Measurements from ENCODE around the gene RPL28. TPM values are rescaled to one million over a fixed set of nuclear protein-coding genes. Genes with fewer than 3 reads are reported as not detected.

Gene RPL28
- total and polyA plus RNA-seq, 2 of the 4 experiments (the other 2 are of a cell fraction), result 386 to 1,693 TPM

DNA sequence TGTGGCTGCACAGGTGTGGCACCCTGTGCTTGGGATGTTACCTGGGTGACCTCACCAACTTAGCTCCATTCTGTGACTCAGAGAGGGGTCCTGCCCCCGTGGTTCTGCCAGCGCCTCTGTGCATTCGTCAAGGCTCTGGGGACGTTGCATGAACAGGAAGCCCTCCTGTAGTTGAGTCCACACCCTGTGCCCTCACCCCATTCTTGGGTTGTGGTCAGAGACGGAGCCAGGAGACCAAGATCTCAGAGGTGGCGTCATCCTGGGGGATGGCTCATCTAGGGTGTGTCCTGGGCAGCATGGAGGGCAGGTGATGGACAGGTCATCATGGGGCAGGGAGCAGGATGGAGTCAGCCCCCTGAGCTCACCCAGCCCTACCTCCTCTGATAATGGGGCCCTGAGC lies 33.7 kb upstream of the RPL28 start:
- Histone ChIP-seq H3K27ac (ENCODE audit: insufficient read depth, low read length) (no peak overlapping the region), H4K91ac (ENCODE audit: insufficient read depth, low read depth, low read length) (no peak overlapping the region), H2AK5ac (ENCODE audit: low read depth, low read length) (no peak overlapping the region), H3K4me3 (ENCODE audit: insufficient read depth, low read depth, low read length) (no peak overlapping the region), H3K56ac (ENCODE audit: extremely low read depth, insufficient read depth, low read length) (no peak overlapping the region), H3K14ac (replicated peaks; ENCODE audit: low read depth, low read length) (no peak overlapping the region), H3K9me3 (ENCODE audit: control insufficient read depth, insufficient read depth, low read length) (no peaks in the 10 kb centered on the region), H3K9me1 (ENCODE audit: insufficient read depth, low read length) (no peaks in the 10 kb centered on the region), H2AK9ac (replicated peaks; ENCODE audit: low read depth, low read length, poor library complexity) (peak overlapping the region; percentile 55), H2BK20ac (ENCODE audit: low read depth, low read length) (no peak overlapping the region), H2AFZ (replicated peaks; ENCODE audit: low read length, poor library complexity) (no peak overlapping the region), H4K5ac (ENCODE audit: low read depth, low read length) (no peak overlapping the region), H2BK120ac (ENCODE audit: low read depth, low read length) (no peak overlapping the region), H4K8ac (ENCODE audit: low read depth in 2 of 2, low read length in 2 of 2) (no peak overlapping the region), H2BK5ac (ENCODE audit: low read depth, low read length, poor library complexity, severe bottlenecking) (no peak overlapping the region), H4K20me1 (ENCODE audit: insufficient read depth, low read length) (peaks cover 7% of the 10 kb centered on the region; the same call in 1 of the 2 replicates), H3K36me3 (ENCODE audit: control insufficient read depth, insufficient read depth, low read length) (peaks cover 3% of the 10 kb centered on the region; the same call in 1 of the 2 replicates), H3K23ac (ENCODE audit: low read depth, low read length) (no peak overlapping the region), H3K4me1 (ENCODE audit: control insufficient read depth, insufficient read depth, low read length) (peaks cover 5% of the 10 kb centered on the region; the same call in 1 of the 2 replicates), H3K4me2 (ENCODE audit: low read depth, low read length) (no peak overlapping the region), H3K4ac (ENCODE audit: low read depth, low read length) (no peak overlapping the region), H3K9ac (ENCODE audit: low read depth, low read length) (no peak overlapping the region), H2BK15ac (ENCODE audit: low read depth, low read length) (no peak overlapping the region), H3K27me3 (ENCODE audit: control insufficient read depth, insufficient read depth, low read length) (peaks cover 39% of the 10 kb centered on the region), H3K18ac (ENCODE audit: low read depth, low read length) (no peak overlapping the region), H3K79me1 (ENCODE audit: low read depth in 1 of 2, low read length in 2 of 2) (no peaks in the 10 kb centered on the region)
- DNase-seq (no peak), ATAC-seq (ENCODE audit: low read depth) (no peak)
- in situ Hi-C loops (cut with MboI; ENCODE audit: low sequenced_read_pairs) (no loop called here), intact Hi-C loops (cut with micrococcal nuclease) (no loop called here), dilution Hi-C loops (cut with HindIII; ENCODE audit: low sequenced_read_pairs, unreplicated experiment) (no loop called here)
- TF ChIP-seq POLR2A (IDR thresholded peaks at IDR 0.05; ENCODE audit: low read depth, low read length) (no peak), BHLHE40 (IDR thresholded peaks at IDR 0.05; ENCODE audit: low read depth, low read length) (no peak), MAZ (IDR thresholded peaks at IDR 0.05; ENCODE audit: borderline replicate concordance, low read depth, low read length) (no peak), CHD1 (IDR thresholded peaks at IDR 0.05; ENCODE audit: low read depth, low read length) (no peak), RCOR1 (IDR thresholded peaks at IDR 0.05; ENCODE audit: insufficient replicate concordance, low read length) (no peak), RFX5 (IDR thresholded peaks at IDR 0.05; ENCODE audit: low read depth, low read length) (no peak), FOS (IDR thresholded peaks at IDR 0.05; ENCODE audit: low read depth, low read length) (no peak), SMC3 (IDR thresholded peaks at IDR 0.05; ENCODE audit: low read depth, low read length) (no peak), CEBPB (IDR thresholded peaks at IDR 0.05; ENCODE audit: low read depth, low read length) (no peak), MAFK (IDR thresholded peaks at IDR 0.05; ENCODE audit: low read depth, low read length) (no peak)
- TF ChIP-seq, protein P1, sequence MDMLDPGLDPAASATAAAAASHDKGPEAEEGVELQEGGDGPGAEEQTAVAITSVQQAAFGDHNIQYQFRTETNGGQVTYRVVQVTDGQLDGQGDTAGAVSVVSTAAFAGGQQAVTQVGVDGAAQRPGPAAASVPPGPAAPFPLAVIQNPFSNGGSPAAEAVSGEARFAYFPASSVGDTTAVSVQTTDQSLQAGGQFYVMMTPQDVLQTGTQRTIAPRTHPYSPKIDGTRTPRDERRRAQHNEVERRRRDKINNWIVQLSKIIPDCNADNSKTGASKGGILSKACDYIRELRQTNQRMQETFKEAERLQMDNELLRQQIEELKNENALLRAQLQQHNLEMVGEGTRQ (IDR thresholded peaks at IDR 0.05; ENCODE audit: low read depth, low read length), result no peak
- TF ChIP-seq, protein P2, sequence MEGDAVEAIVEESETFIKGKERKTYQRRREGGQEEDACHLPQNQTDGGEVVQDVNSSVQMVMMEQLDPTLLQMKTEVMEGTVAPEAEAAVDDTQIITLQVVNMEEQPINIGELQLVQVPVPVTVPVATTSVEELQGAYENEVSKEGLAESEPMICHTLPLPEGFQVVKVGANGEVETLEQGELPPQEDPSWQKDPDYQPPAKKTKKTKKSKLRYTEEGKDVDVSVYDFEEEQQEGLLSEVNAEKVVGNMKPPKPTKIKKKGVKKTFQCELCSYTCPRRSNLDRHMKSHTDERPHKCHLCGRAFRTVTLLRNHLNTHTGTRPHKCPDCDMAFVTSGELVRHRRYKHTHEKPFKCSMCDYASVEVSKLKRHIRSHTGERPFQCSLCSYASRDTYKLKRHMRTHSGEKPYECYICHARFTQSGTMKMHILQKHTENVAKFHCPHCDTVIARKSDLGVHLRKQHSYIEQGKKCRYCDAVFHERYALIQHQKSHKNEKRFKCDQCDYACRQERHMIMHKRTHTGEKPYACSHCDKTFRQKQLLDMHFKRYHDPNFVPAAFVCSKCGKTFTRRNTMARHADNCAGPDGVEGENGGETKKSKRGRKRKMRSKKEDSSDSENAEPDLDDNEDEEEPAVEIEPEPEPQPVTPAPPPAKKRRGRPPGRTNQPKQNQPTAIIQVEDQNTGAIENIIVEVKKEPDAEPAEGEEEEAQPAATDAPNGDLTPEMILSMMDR (conservative IDR thresholded peaks at IDR 0.05; ENCODE audit: low read depth, low read length), result no peak
- no TSS peak for BruUV-seq (replicated peaks)
- ChIA-PET CTCF (no interaction called here), POLR2A (ENCODE audit: unreplicated experiment) (no interaction called here)
- no CpG with 5 or more reads among the region's 6 CpGs for WGBS, 2 experiments (ENCODE audit: extremely low coverage in 2 of 2, insufficient read length in 1 of 2)

Data from IMR-90 (cell line).